ENCODE measurements around the gene FRMD4B.

GRCh38 chr3:69338911-69339310 lies 47.0 kb downstream of the FRMD4B start:
- TF ChIP-seq CTCF (IDR thresholded peaks at IDR 0.05; ENCODE audit: low read length) (no peak), EZH2 (IDR thresholded peaks at IDR 0.05; ENCODE audit: borderline replicate concordance, low read length) (no peak)

Data from OCI-LY1 (cell line).